ENCODE results near the gene TFDP1. TPM values are rescaled to one million over a fixed set of nuclear protein-coding genes. Genes with fewer than 3 reads are reported as not detected.

TFDP1 gene
- total and polyA plus RNA-seq, 2 of the 4 experiments (the other 2 are of a cell fraction), result 59.3 to 97.0 TPM

- H3K27ac ChIP-seq (ENCODE audit: insufficient read depth, low read length), result no peak overlapping the region
- dilution Hi-C loops (cut with HindIII; ENCODE audit: low sequenced_read_pairs, unreplicated experiment) (no loop called here), in situ Hi-C loops (cut with MboI; ENCODE audit: low sequenced_read_pairs) (no loop called here), intact Hi-C loops (cut with micrococcal nuclease) (no loop called here)
- H2AFZ ChIP-seq (replicated peaks; ENCODE audit: low read length, poor library complexity), result peak overlapping the region; percentile 35
- peaks cover 16% of the 10 kb centered on the region for H3K27me3 ChIP-seq (ENCODE audit: control insufficient read depth, insufficient read depth, low read length)
- 58% methylated on average over 3 of the region's 3 CpGs; no CpG with 5 or more reads in 1 of the 2 experiments for WGBS, 2 experiments (ENCODE audit: extremely low coverage in 2 of 2, insufficient read length in 1 of 2)
- ATAC-seq (ENCODE audit: low read depth), result no peak
- no peak overlapping the region for H2BK120ac ChIP-seq (ENCODE audit: low read depth, low read length)
- no TSS peak for BruUV-seq (replicated peaks)
- no peaks in the 10 kb centered on the region for H3K36me3 ChIP-seq (ENCODE audit: control insufficient read depth, insufficient read depth, low read length)
- no peak overlapping the region for H3K4me3 ChIP-seq (ENCODE audit: insufficient read depth, low read depth, low read length)
- no peak overlapping the region for H3K18ac ChIP-seq (ENCODE audit: low read depth, low read length)
- no peak overlapping the region for H2BK5ac ChIP-seq (ENCODE audit: low read depth, low read length, poor library complexity, severe bottlenecking)
- peaks cover 3% of the 10 kb centered on the region; the same call in 1 of the 2 replicates for H3K9me3 ChIP-seq (ENCODE audit: control insufficient read depth, insufficient read depth, low read length)
- no peak overlapping the region for H3K14ac ChIP-seq (replicated peaks; ENCODE audit: low read depth, low read length)
- POLR2A ChIA-PET (ENCODE audit: unreplicated experiment), result no interaction called here
- H3K23ac ChIP-seq (ENCODE audit: low read depth, low read length), result no peak overlapping the region
- H2BK15ac ChIP-seq (ENCODE audit: low read depth, low read length), result no peak overlapping the region
- CTCF ChIA-PET, result no interaction called here
- peaks cover 11% of the 10 kb centered on the region; the same call in 1 of the 2 replicates for H4K20me1 ChIP-seq (ENCODE audit: insufficient read depth, low read length)
- TF ChIP-seq MAFK (IDR thresholded peaks at IDR 0.05; ENCODE audit: low read depth, low read length) (no peak), NFE2L2 (IDR thresholded peaks at IDR 0.05; ENCODE audit: low read depth, low read length) (no peak), MXI1 (IDR thresholded peaks at IDR 0.05; ENCODE audit: borderline replicate concordance, low read depth, low read length) (no peak), CEBPB (IDR thresholded peaks at IDR 0.05; ENCODE audit: low read depth, low read length) (no peak), CTCF (conservative IDR thresholded peaks at IDR 0.05; ENCODE audit: low read depth, low read length) (no peak), CHD1 (IDR thresholded peaks at IDR 0.05; ENCODE audit: low read depth, low read length) (no peak), POLR2A (IDR thresholded peaks at IDR 0.05; ENCODE audit: low read depth, low read length) (no peak), FOS (IDR thresholded peaks at IDR 0.05; ENCODE audit: low read depth, low read length) (no peak), USF2 (IDR thresholded peaks at IDR 0.05; ENCODE audit: low read depth, low read length) (no peak), ELK1 (IDR thresholded peaks at IDR 0.05; ENCODE audit: borderline replicate concordance, low read depth, low read length) (no peak), RFX5 (IDR thresholded peaks at IDR 0.05; ENCODE audit: low read depth, low read length) (no peak), RCOR1 (IDR thresholded peaks at IDR 0.05; ENCODE audit: insufficient replicate concordance, low read length) (no peak), RAD21 (IDR thresholded peaks at IDR 0.05; ENCODE audit: low read length) (no peak), MAZ (IDR thresholded peaks at IDR 0.05; ENCODE audit: borderline replicate concordance, low read depth, low read length) (no peak), SMC3 (IDR thresholded peaks at IDR 0.05; ENCODE audit: low read depth, low read length) (no peak), BHLHE40 (IDR thresholded peaks at IDR 0.05; ENCODE audit: low read depth, low read length) (no peak)
- no peak overlapping the region for H3K4me2 ChIP-seq (ENCODE audit: low read depth, low read length)
- H4K8ac ChIP-seq (ENCODE audit: low read depth in 2 of 2, low read length in 2 of 2), result no peak overlapping the region
- no peak overlapping the region for H4K91ac ChIP-seq (ENCODE audit: insufficient read depth, low read depth, low read length)
- no peaks in the 10 kb centered on the region for H3K79me1 ChIP-seq (ENCODE audit: low read depth in 1 of 2, low read length in 2 of 2)
- H3K9me1 ChIP-seq (ENCODE audit: insufficient read depth, low read length), result peaks cover 3% of the 10 kb centered on the region; the same call in 1 of the 2 replicates
- no peak overlapping the region for H2BK20ac ChIP-seq (ENCODE audit: low read depth, low read length)
- H2AK9ac ChIP-seq (replicated peaks; ENCODE audit: low read depth, low read length, poor library complexity), result peak overlapping the region; percentile 83
- no peak overlapping the region for H3K9ac ChIP-seq (ENCODE audit: low read depth, low read length)
- no peak overlapping the region for H2AK5ac ChIP-seq (ENCODE audit: low read depth, low read length)
- DNase-seq, result no peak
- no peak overlapping the region for H3K56ac ChIP-seq (ENCODE audit: extremely low read depth, insufficient read depth, low read length)
- no peak overlapping the region for H4K5ac ChIP-seq (ENCODE audit: low read depth, low read length)
- H3K4me1 ChIP-seq (ENCODE audit: control insufficient read depth, insufficient read depth, low read length), result no peaks in the 10 kb centered on the region
- H3K4ac ChIP-seq (ENCODE audit: low read depth, low read length), result no peak overlapping the region
These were observed 81.2 kb downstream of the TFDP1 start for GRCh38 chr13:113665597-113666328.
